Stimulated activated CD4-positive, alpha-beta T cell treated with anti-CD3 and anti-CD28 coated beads, Interleukin-4, amount 100 ng/mL, for 48 hours (primary cell): Measurements from ENCODE around the gene ECE1.

Source experiments
- DNase-seq, 2 donors: peaks; one replicate each; pipeline ENCODE4 v3.0.0-alpha.2; 2020; ENCODE audit warnings: low read depth in 2 of 2

The ECE1 gene

GRCh38 chr1:21325731-21326387 lies 35.6 kb upstream of the ECE1 start:
- DNase-seq, result no peak

DNA sequence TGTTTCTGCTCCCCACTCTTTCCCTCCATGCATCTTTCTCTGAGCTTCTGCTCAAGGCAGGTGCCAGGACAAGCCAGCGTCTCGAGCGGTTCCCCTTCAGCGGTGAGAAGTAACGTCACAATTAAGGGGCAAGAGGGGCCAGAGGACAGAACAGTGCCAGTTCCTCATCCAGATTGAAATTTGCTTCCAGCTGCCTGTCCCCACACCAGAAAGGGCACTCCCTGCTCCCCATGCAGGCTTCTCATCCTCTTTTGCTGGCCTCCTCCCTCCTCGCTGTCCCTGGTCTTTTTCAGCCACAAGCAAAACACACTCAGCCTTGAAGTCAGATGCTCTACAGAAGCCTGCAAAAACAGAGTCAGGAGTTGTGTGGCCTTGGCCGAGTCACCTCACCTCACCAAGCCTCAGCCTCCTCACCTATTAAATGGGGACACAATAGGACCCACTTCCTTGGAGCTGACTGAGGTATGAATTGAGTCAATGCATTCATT lies 35.0 kb upstream of the ECE1 start:
- DNase-seq, result no peak

DNA sequence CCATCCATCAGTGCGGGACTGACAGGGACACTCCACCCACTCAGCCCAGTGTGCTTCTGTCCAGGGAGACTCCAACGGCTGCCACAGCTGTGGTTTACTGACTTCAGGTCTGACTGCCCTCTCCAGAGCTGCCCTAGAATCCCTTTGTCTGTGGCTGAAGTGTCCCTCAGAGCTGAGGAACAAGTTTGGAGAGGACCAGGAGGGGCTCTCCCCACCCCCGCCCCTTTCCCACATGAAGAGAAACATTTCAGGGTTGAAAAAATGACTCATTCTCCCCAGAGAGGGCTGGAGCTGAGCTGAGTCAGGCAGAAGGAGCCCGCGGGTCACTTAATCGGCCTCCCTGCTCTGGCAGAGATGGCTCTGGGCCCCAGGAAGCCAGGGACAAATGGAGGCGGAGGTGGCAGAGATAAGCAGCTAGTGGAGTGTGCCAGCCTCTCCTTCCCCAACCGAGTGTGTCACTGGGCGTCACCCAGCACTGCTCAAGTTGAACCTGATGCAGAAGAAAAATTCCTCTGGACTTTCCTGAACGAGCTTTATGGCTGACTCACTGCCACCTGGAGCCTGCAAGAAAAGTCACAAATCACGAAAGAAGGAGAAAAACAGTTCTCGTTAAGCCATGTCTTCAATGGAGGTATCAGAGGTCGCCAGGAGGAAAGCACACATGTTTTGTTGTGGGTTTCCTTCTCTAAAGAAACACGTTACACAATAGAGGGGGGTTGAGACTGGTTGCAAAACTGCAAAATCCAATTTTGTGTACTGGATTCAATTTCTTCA lies 34.3 kb upstream of the ECE1 start:
- peak; percentile 65 to 77 for DNase-seq

DNA sequence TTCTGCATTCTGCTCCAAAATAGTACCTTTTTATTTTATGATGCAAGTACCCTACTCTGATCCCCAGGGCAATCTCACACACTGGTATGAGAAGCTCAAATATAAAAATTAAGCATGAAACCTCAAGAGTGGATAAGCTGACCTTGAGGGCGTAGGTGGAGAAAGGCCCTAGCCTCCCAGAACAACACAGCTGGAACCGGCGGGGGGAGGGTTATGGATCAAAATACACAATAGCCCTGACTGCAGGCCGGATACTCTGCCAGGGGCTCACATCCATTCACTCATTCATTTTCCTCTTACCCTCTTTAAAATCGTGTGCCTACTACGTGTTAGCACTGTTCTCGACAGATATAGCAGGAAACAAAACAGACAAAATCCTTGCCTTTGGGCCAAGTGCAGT lies 32.8 kb upstream of the ECE1 start:
- DNase-seq, result no peak

DNA sequence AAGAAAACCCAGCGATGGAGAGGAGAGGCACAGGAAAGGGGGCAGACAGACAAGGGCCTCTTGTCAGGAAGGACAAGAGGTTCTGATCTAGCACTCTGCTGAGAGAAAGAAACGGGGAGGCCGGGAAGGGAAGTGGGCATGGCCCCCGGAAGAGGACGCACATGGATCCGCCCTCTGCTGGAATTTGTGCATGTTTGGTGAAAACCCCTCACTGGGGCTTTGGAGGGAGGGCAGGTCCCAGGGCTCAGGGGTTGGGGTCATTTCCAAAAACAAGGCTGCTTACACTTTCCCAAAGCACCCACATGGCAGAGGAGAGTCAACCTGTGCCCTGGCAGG lies 32.4 kb upstream of the ECE1 start:
- DNase-seq, result no peak

DNA sequence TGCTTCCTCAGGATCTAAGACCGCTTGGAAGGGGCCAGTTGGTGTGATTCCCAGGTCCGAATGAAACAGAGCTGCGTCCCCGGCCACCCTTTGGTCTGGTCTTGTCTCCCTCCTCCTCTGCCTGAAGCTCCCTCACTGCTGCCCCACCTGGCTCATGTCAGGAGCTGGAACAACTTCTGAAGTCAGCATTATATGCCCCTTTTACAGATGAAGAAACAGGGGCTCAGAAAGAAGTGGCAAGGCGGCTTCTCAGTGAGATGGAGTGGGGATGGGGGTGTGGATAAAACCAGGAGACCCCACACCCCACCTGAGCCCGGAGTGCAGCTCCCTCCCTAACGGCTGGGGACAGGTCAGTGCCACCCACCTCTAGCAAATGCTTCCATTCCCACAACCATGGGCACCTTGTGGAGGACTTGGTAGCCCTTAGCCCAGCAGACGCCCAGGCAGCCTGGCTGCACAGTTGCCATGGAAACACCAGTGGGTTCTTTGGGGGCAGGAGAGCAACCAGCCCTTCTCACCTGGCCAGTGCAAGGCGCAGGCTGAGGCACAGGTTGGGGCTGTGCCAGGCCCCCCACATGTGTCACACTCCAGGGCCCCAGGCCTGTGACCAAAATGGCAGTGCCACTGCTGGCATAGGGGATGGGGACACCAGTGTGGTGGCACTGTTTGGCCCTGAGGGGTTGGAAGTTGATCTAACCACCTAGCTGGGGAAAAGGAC lies 31.9 kb upstream of the ECE1 start:
- DNase-seq, result no peak

- no peak for DNase-seq
These were observed 30.3 kb upstream of the ECE1 start for GRCh38 chr1:21320410-21321108.

GRCh38 chr1:21319447-21320407 lies 29.5 kb upstream of the ECE1 start:
- no peak for DNase-seq

- no peak for DNase-seq
These were observed 28.5 kb upstream of the ECE1 start for GRCh38 chr1:21318714-21319159.

GRCh38 chr1:21318057-21318713 lies 27.9 kb upstream of the ECE1 start:
- no peak for DNase-seq

- no peak for DNase-seq
These were observed 27.4 kb upstream of the ECE1 start for GRCh38 chr1:21317690-21318043.

DNA sequence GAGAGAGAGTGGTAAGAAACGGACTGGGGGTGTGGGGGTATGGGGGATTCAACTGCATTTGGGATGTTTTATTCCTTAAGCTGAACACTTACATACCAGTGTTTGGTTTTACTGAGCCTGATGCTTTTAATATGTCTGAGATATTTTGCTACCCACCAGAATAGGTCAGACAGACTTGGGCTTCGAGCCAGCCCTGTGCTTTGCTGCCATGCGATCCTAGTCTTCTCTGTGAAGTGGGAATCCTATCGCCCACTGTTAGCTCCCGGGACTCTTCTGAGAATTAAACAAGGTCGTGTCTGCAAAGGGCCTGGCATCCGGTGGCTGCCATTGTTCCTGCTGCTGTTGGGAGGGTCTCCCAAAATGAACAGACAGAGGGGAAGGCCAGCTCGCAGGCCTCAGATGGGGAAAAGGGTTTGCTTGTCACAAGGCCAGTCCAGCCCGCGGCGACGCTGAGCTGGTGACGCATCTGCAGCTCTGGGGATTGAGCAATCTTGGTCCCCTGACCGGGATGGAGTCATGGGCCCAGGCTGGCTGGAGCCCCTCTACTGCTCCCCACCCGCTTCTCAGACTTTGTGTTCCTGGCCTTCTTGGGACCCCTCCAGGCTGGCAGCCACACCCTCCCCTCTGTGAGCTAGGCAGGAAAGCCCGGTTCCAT lies 26.9 kb upstream of the ECE1 start:
- no peak for DNase-seq

DNA sequence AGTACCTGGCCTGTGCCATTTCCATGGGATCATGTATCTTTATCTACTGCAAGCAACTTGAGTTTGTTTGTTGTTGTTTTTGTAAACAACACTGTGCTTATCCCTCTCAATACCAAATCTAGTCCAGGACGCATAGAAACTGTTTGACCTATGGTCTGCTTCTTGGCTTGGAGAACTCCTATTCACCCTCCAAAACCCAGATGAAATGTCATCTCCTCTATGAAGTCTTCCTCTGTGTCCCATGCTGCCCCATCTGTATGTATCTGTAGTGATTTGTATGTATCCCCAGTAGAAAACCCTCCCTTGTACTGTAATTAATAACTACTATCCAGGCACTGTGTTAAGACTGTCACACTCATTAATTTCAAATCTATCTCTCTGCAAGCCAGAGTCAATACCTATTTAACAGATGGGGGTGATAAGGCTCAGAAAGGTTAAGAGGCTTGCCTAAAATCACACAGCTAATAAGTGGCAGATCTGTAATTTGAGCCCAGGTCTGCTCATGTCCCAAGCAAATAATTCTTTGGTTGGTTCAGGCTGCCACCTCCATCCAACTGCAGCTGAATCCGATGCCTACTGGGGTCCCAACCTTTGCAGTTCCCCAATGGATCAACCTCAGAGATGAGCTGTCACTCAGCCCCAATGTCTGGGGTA lies 24.6 kb upstream of the ECE1 start:
- no peak for DNase-seq

- no peak for DNase-seq
These were observed 23.8 kb upstream of the ECE1 start for GRCh38 chr1:21313886-21314721.

DNA sequence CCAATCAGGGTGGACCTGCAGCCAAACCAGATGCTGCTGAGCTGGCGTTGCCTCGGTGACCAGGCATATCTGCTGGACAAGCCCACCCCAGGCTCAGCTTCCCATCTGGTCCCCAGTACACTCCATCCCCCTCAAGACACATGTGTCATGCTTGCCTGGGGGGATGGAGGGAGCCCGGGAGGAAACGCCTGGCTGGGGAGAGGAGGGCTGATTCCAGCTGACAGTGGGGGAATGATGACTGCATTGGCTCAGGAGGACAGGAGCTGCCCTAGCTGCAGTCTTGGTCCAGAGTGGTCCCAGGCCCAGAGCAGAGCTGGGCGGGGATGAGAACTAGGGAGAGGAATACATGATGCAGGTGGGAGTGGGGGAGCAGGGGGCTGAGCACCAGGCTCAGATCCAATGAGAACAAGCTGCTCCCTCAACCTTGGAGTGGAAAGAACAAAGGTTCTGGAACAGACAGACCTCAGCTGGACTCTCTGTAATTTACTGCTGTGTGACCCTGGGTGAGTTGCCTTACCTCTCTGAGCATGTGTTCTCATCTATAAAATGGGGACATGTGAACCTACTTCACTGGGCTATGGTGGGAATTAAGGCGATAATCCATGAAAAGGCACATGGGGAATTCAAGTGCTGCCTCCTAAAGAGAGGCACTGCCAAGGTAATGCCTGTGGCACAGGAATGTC lies 23.1 kb upstream of the ECE1 start:
- DNase-seq, result no peak

DNA sequence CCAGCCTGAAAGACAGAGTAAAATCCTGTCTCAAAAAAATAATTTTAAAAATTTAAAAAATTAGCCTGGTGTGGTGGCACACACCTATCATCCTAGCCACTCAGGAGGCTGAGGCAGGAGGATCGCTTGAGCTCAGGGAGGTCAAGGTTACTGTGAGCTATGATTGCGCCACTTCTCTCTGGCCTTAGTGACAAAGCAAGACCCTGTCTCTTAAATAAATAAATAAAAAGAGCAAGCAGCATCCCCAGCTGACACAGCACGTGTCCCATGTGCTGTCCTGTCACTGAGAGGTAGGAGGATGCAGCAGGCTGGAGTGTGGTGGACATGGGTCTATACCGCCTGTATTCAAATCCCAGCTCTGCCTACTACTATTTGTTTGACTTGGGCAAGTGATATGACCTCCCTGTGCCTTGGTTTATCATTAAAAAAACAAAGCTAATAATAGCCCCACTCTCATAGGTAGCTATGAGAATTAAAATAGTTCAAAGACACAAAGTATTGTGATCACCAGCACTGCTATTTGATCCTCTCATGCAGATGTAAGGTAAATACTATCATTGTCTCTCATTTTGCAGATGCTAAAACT lies 22.2 kb upstream of the ECE1 start:
- no peak for DNase-seq

- DNase-seq, result no peak
These were observed 20.8 kb upstream of the ECE1 start for GRCh38 chr1:21311016-21311415.
